WTC11 (cell line): ENCODE data around the gene PRUNE2.

Experiments
- ESRRA ChIP-seq: sonication (generic); formaldehyde crosslinking; IDR thresholded peaks from 2 replicates; pipeline ENCODE4 v1.8.1; 2022; ENCODE audit warnings: mild to moderate bottlenecking, missing genetic modification reagents, borderline replicate concordance
- SP1 ChIP-seq: sonication (generic); formaldehyde crosslinking; conservative IDR thresholded peaks from 2 replicates; pipeline ENCODE4 v1.8.1; 2022; ENCODE audit warnings: missing genetic modification reagents
- TF ChIP-seq, protein P1 (sequence below): sonication (generic); formaldehyde crosslinking; IDR thresholded peaks from 2 replicates; pipeline ENCODE4 v1.8.1; 2023; ENCODE audit warnings: mild to moderate bottlenecking, missing genetic modification reagents, moderate library complexity

DNA sequence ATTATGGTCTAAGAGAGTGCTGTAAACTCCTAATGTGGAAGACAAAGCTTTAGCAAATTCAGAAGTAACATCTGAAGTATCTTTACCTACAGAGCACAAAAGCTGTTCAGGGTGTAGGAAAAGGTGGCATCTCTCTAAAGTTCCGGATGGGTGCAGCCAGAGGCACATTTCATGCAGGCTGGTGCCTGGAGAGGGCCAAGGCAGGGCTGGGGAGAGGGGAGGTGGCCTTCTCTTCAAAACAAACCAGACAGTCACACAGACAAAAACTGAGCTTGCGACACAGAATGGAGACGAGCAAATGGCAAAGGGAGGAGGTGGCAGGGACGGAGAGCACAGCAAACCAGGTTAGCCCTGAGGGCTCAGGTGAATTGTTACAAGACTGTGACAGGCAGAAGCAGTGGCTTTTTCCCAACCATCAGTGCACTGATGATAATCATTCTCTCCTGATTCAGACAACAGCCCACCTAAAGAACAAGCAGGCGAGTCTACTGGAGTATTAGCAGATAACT, 263.2 kb downstream of the PRUNE2 start:
- TF ChIP-seq SP1 (CRISPR knock-in tag) (no peak), ESRRA (CRISPR knock-in tag) (no peak)
- TF ChIP-seq, protein P1, sequence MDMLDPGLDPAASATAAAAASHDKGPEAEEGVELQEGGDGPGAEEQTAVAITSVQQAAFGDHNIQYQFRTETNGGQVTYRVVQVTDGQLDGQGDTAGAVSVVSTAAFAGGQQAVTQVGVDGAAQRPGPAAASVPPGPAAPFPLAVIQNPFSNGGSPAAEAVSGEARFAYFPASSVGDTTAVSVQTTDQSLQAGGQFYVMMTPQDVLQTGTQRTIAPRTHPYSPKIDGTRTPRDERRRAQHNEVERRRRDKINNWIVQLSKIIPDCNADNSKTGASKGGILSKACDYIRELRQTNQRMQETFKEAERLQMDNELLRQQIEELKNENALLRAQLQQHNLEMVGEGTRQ (CRISPR knock-in tag): no peak
